GM18507 (cell line): ENCODE results near the gene CFAP251.

Experiments used
- DNase-seq: peaks from one replicate; pipeline ENCODE4 v3.0.0; 2011; ENCODE audit warnings: low read depth; ENCODE audit not compliant: insufficient read length; ENCODE audit errors: extremely low spot score
- FAIRE-seq: peaks from 2 replicates; lab custom pipeline; 2011; peaks lifted over from hg19 to GRCh38; lab: Jason Lieb, UNC

CFAP251 gene

GRCh38 chr12:122021193-122021821, 102.9 kb downstream of the CFAP251 start:
- no peak for FAIRE-seq
- no peak for DNase-seq

- DNase-seq: no peak
- FAIRE-seq: no peak
These were observed 103.5 kb downstream of the CFAP251 start, which contains the start of gene BCL7A for GRCh38 chr12:122021822-122022392. TSS of gene BCL7A (plus strand) at chr12:122021884. CDS start at chr12:122022092, 208 bp downstream.

- DNase-seq (no peak), FAIRE-seq (no peak)
These were observed 104.3 kb downstream of the CFAP251 start for GRCh38 chr12:122022393-122023338.

- no peak for DNase-seq
- peak; percentile 15 for FAIRE-seq
These were observed 105.1 kb downstream of the CFAP251 start for GRCh38 chr12:122023339-122024131.

- FAIRE-seq (peak; percentile 77), DNase-seq (no peak)
These were observed 105.9 kb downstream of the CFAP251 start for GRCh38 chr12:122024132-122024785.

- no peak for FAIRE-seq
- DNase-seq: no peak
These were observed 108.4 kb downstream of the CFAP251 start for GRCh38 chr12:122026706-122027333.

GRCh38 chr12:122028165-122028904, 109.9 kb downstream of the CFAP251 start:
- FAIRE-seq: no peak
- no peak for DNase-seq

- FAIRE-seq: peak; percentile 80
- peak; percentile 67 for DNase-seq
These were observed 110.6 kb downstream of the CFAP251 start for GRCh38 chr12:122028905-122029560.

- no peak for FAIRE-seq
- DNase-seq: no peak
These were observed 111.4 kb downstream of the CFAP251 start for GRCh38 chr12:122029620-122030423.

- DNase-seq: no peak
- no peak for FAIRE-seq
These were observed 112.1 kb downstream of the CFAP251 start for GRCh38 chr12:122030424-122031035.

GRCh38 chr12:122031342-122032216, 113.2 kb downstream of the CFAP251 start:
- FAIRE-seq (no peak), DNase-seq (no peak)

GRCh38 chr12:122032580-122032979, 114.2 kb downstream of the CFAP251 start:
- FAIRE-seq: no peak
- DNase-seq: no peak

- DNase-seq (no peak), FAIRE-seq (no peak)
These were observed 116.9 kb downstream of the CFAP251 start for GRCh38 chr12:122035292-122035691.

GRCh38 chr12:122036153-122036552, 117.8 kb downstream of the CFAP251 start:
- DNase-seq (no peak), FAIRE-seq (no peak)

- no peak for DNase-seq
- FAIRE-seq: peak; percentile 76
These were observed 122.4 kb downstream of the CFAP251 start for GRCh38 chr12:122040579-122041386.
